Measurements from ENCODE around the gene TBC1D7. TPM values are rescaled to one million over a fixed set of nuclear protein-coding genes. Genes with fewer than 3 reads are reported as not detected.

Gene TBC1D7
- total RNA-seq, 1 experiment from 2014 or later: 152 TPM

DNA sequence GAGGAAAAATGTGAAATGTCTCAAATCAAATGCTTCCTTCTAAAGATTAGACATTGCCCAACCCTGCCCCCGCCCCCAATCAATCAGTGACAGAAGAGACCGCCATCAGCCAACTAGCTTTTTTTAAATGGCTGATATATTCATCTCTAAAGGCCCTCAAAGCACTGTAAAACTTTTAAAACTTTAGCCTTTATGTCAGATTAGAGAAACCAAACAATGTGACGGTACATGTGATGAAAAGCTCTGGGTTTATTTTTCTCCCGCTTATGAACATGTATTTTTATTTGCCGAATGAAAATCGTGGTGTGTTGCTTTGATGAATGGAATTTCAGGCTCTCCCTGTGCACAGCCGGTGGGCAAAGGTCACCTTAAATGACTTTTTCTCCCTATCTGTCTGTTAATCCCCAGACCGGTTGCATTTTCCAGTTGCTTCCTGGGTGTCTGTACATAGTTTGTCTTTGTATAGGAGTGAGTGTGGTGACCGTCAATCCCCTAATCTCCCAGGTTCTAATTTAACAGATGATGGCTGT, 38.5 kb downstream of the TBC1D7 start:
- TF ChIP-seq, protein P1, sequence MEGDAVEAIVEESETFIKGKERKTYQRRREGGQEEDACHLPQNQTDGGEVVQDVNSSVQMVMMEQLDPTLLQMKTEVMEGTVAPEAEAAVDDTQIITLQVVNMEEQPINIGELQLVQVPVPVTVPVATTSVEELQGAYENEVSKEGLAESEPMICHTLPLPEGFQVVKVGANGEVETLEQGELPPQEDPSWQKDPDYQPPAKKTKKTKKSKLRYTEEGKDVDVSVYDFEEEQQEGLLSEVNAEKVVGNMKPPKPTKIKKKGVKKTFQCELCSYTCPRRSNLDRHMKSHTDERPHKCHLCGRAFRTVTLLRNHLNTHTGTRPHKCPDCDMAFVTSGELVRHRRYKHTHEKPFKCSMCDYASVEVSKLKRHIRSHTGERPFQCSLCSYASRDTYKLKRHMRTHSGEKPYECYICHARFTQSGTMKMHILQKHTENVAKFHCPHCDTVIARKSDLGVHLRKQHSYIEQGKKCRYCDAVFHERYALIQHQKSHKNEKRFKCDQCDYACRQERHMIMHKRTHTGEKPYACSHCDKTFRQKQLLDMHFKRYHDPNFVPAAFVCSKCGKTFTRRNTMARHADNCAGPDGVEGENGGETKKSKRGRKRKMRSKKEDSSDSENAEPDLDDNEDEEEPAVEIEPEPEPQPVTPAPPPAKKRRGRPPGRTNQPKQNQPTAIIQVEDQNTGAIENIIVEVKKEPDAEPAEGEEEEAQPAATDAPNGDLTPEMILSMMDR (IDR thresholded peaks at IDR 0.05; ENCODE audit: insufficient read depth in 1 of 2, low read depth in 1 of 2, low read length in 1 of 2, severe bottlenecking in 1 of 2, unreplicated experiment in 1 of 2): no peak
- ChIA-PET POLR2A (interaction anchor here (1.0 kb wide), 1 partner anchor 38 kb away, joined by 4 read pairs; the partner anchor contains the start of gene TBC1D7), CTCF (interaction anchor here (0.6 kb wide), 1 partner anchor 90 kb away, joined by 3 read pairs; no protein-coding TSS in a partner anchor)
- H3K27me3 Mint-ChIP-seq (ENCODE audit: insufficient read depth, unreplicated experiment): no peaks in the 10 kb centered on the region
- H3K27ac Mint-ChIP-seq (ENCODE audit: unreplicated experiment): peak overlapping the region; percentile 66
- H3K4me3 Mint-ChIP-seq (ENCODE audit: unreplicated experiment): peak overlapping the region; percentile 68
- peak; percentile 87 to 89 for DNase-seq
- Histone ChIP-seq H3K27me3 (replicated peaks; ENCODE audit: control insufficient read depth, insufficient read depth, low read length) (no peaks in the 10 kb centered on the region), H3K36me3 (ENCODE audit: control insufficient read depth, insufficient read depth, low read length) (peaks cover 2% of the 10 kb centered on the region), H3K4me3 (ENCODE audit: low read depth, low read length) (peak overlapping the region; percentile 19; the same call in 1 of the 2 replicates), H3K9me3 (peaks cover 21% of the 10 kb centered on the region), H3K4me1 (peaks cover 31% of the 10 kb centered on the region)
- BruUV-seq (replicated peaks): no TSS peak
- peaks cover 94% of the 10 kb centered on the region for H3K36me3 Mint-ChIP-seq (ENCODE audit: insufficient read depth, unreplicated experiment)
- H3K9me3 Mint-ChIP-seq (ENCODE audit: unreplicated experiment): no peaks in the 10 kb centered on the region
- intact Hi-C loops (cut with micrococcal nuclease; ENCODE audit: unreplicated experiment): loop anchor here (1.0 to 5.0 kb wide), 4 partner anchors 21 to 93 kb away; partner anchors contain the start of gene TBC1D7
- peaks cover 27% of the 10 kb centered on the region for H3K4me1 Mint-ChIP-seq (ENCODE audit: low read depth, unreplicated experiment)

DNA sequence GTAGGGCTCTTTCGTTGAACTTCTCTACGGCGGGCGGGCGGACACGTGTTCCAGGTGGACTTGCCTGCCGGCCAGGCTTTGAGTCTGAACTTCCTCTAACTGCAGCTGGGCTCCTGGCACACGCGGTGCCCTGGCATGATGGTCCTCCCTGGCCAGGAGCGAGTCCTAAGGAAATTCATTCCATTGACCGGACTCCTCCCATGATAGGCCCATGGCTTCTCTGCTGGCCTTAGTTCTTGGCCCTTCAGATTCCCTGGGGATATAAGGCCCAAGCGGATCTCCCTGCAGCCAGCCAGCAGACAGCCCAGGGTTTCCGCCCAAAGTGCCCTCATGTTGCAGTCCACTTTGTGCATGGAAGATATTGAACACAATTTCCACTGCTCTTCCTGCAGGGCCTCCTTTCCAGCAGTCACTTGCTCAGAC, 39.4 kb downstream of the TBC1D7 start:
- POLR2A ChIA-PET: no interaction called here
- intact Hi-C loops (cut with micrococcal nuclease; ENCODE audit: unreplicated experiment): no loop called here
- Mint-ChIP-seq H3K27ac (ENCODE audit: unreplicated experiment) (peak overlapping the region; percentile 66), H3K4me3 (ENCODE audit: unreplicated experiment) (no peak overlapping the region), H3K36me3 (ENCODE audit: insufficient read depth, unreplicated experiment) (peaks cover 91% of the 10 kb centered on the region), H3K9me3 (ENCODE audit: unreplicated experiment) (no peaks in the 10 kb centered on the region), H3K4me1 (ENCODE audit: low read depth, unreplicated experiment) (peaks cover 18% of the 10 kb centered on the region), H3K27me3 (ENCODE audit: insufficient read depth, unreplicated experiment) (no peaks in the 10 kb centered on the region)
- CTCF ChIA-PET: no interaction called here
- no peaks in the 10 kb centered on the region for H3K36me3 ChIP-seq (ENCODE audit: control insufficient read depth, insufficient read depth, low read length)
- H3K4me3 ChIP-seq (ENCODE audit: low read depth, low read length): no peak overlapping the region
- no peak for DNase-seq
- H3K9me3 ChIP-seq: peaks cover 21% of the 10 kb centered on the region
- peaks cover 31% of the 10 kb centered on the region for H3K4me1 ChIP-seq
- TF ChIP-seq, protein P1 (IDR thresholded peaks at IDR 0.05; ENCODE audit: insufficient read depth in 1 of 2, low read depth in 1 of 2, low read length in 1 of 2, severe bottlenecking in 1 of 2, unreplicated experiment in 1 of 2): no peak
- BruUV-seq (replicated peaks): no TSS peak
- no peaks in the 10 kb centered on the region for H3K27me3 ChIP-seq (replicated peaks; ENCODE audit: control insufficient read depth, insufficient read depth, low read length)

DNA sequence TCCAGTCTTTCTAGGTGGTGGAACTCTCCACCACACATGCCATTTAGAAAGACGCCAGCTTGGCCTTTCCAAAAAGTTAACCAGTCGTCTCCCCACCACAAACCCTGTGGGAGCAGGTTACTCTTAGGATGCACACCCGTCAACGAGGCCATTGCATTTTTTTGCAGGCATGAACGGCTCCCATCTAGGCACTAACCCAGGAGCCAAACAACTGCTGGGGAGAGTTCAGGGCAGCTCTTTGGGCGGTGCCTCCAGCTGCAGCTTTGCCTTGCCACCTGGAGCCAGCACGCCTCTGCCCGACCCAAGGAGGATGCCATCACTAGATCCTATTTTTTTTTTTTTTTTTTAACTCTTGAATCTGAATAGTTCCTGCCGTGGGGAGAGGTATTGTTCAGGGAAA, 39.9 kb downstream of the TBC1D7 start:
- Histone ChIP-seq H3K4me1 (peaks cover 31% of the 10 kb centered on the region), H3K27me3 (replicated peaks; ENCODE audit: control insufficient read depth, insufficient read depth, low read length) (no peaks in the 10 kb centered on the region), H3K9me3 (peaks cover 21% of the 10 kb centered on the region), H3K4me3 (ENCODE audit: low read depth, low read length) (no peak overlapping the region), H3K36me3 (ENCODE audit: control insufficient read depth, insufficient read depth, low read length) (no peaks in the 10 kb centered on the region)
- Mint-ChIP-seq H3K27me3 (ENCODE audit: insufficient read depth, unreplicated experiment) (no peaks in the 10 kb centered on the region), H3K4me1 (ENCODE audit: low read depth, unreplicated experiment) (peaks cover 18% of the 10 kb centered on the region), H3K4me3 (ENCODE audit: unreplicated experiment) (no peak overlapping the region), H3K9me3 (ENCODE audit: unreplicated experiment) (no peaks in the 10 kb centered on the region), H3K36me3 (ENCODE audit: insufficient read depth, unreplicated experiment) (peaks cover 90% of the 10 kb centered on the region), H3K27ac (ENCODE audit: unreplicated experiment) (peak overlapping the region; percentile 32)
- TF ChIP-seq, protein P1 (IDR thresholded peaks at IDR 0.05; ENCODE audit: insufficient read depth in 1 of 2, low read depth in 1 of 2, low read length in 1 of 2, severe bottlenecking in 1 of 2, unreplicated experiment in 1 of 2): no peak
- no peak for DNase-seq
- ChIA-PET POLR2A (no interaction called here), CTCF (no interaction called here)
- intact Hi-C loops (cut with micrococcal nuclease; ENCODE audit: unreplicated experiment): no loop called here
- BruUV-seq (replicated peaks): no TSS peak

Data from Caco-2 (cell line).